SK-N-SH (cell line): ENCODE measurements around the gene TMEM117. TPM values are rescaled to one million over a fixed set of nuclear protein-coding genes. Genes with fewer than 3 reads are reported as not detected.

Source experiments
- CTCF ChIA-PET: fragments of 300-600, 350-600 bp; formaldehyde crosslinking; extraction: SDS; loops from one replicate; lab custom pipeline; 2021; lab: Yijun Ruan, JAX
- POLR2A ChIA-PET: fragments of 350-600 bp; sonication (Branson Sonifier 250); formaldehyde crosslinking; extraction: SDS; loops from one replicate; lab custom pipeline; 2020; ENCODE audit warnings: antibody characterized with exemption, inconsistent platforms; lab: Yijun Ruan, JAX
- DNase-seq: peaks from one replicate; pipeline ENCODE4 v3.0.0; 2012
- H2AFZ ChIP-seq: fragments of 200-600 bp; sonication (generic); 2 replicates; pipeline ENCODE4 v1.8.1; 2016; ENCODE audit warnings: antibody characterized with exemption, mild to moderate bottlenecking, low read depth
- H3F3A ChIP-seq: fragments of 200-600 bp; sonication (generic); replicated peaks from 2 replicates; pipeline ENCODE3; 2016; ENCODE audit warnings: antibody characterized with exemption, mild to moderate bottlenecking; ENCODE audit not compliant: insufficient read depth
- H3K27ac ChIP-seq, 2 experiments: fragments of 200-500 bp in 1 of 2; fragments of 200-600 bp in 1 of 2; sonication (Bioruptor generic) in 1 of 2; sonication (generic), shearing (Covaris generic) in 1 of 2; 2 replicates each; pipeline versions ENCODE4 v1.5.1 to v1.6.1; 2014 to 2016; ENCODE audit warnings: low read depth in 2 of 2, inconsistent platforms in 1 of 2, low read length in 1 of 2, mild to moderate bottlenecking in 1 of 2, mixed read lengths in 1 of 2
- H3K27me3 ChIP-seq: fragments of 200-600 bp; sonication (generic), shearing (Covaris generic); 2 replicates; pipeline ENCODE4 v1.6.1; 2016; ENCODE audit warnings: mixed run types; ENCODE audit not compliant: insufficient read depth
- H3K36me3 ChIP-seq, 2 experiments: fragments of 200-500 bp in 1 of 2; fragments of 200-600 bp in 1 of 2; sonication (Bioruptor generic) in 1 of 2; sonication (generic) in 1 of 2; replicated peaks in 1 of 2; 2 replicates each; pipeline versions ENCODE3 to v1.5.1; 2014 to 2016; ENCODE audit warnings: low read length in 1 of 2, mild to moderate bottlenecking in 1 of 2; ENCODE audit not compliant: insufficient read depth in 2 of 2, control insufficient read depth in 1 of 2
- H3K4me1 ChIP-seq, 2 experiments: fragments of 200-500 bp in 1 of 2; fragments of 200-600 bp in 1 of 2; sonication (Bioruptor generic) in 1 of 2; sonication (generic), shearing (Covaris generic) in 1 of 2; 2 replicates each; pipeline versions ENCODE4 v1.5.1 to v1.6.1; 2014 to 2016; ENCODE audit warnings: low read depth in 1 of 2, low read length in 1 of 2, mixed run types in 1 of 2; ENCODE audit not compliant: insufficient read depth in 2 of 2, control insufficient read depth in 1 of 2
- H3K4me2 ChIP-seq: fragments of 200-600 bp; sonication (generic), shearing (Covaris generic); 2 replicates; pipeline ENCODE4 v1.6.1; 2017; ENCODE audit warnings: mixed run types
- H3K4me3 ChIP-seq, 2 experiments: fragments of 200-500 bp in 1 of 2; fragments of 200-600 bp in 1 of 2; sonication (Bioruptor generic) in 1 of 2; sonication (generic), shearing (Covaris generic) in 1 of 2; 2 replicates each; pipeline versions ENCODE4 v1.5.1 to v1.8.1; 2014 to 2016; ENCODE audit warnings: low read depth in 2 of 2, inconsistent platforms in 1 of 2, low read length in 1 of 2, mild to moderate bottlenecking in 1 of 2, mixed read lengths in 1 of 2, moderate library complexity in 1 of 2
- H3K79me2 ChIP-seq: fragments of 200-600 bp; sonication (generic); 2 replicates; pipeline ENCODE4 v1.8.1; 2017; ENCODE audit warnings: mild to moderate bottlenecking; ENCODE audit not compliant: insufficient read depth
- H3K9ac ChIP-seq: fragments of 200-600 bp; sonication (generic); 2 replicates; pipeline ENCODE4 v1.6.1; 2017; ENCODE audit warnings: mixed run types
- H3K9me2 ChIP-seq: fragments of 200-600 bp; sonication (generic); 2 replicates; pipeline ENCODE4 v1.6.1; 2017; ENCODE audit warnings: mixed run types
- H3K9me3 ChIP-seq: fragments of 200-600 bp; sonication (generic); 2 replicates; pipeline ENCODE4 v1.6.1; 2017; ENCODE audit warnings: mixed run types, mild to moderate bottlenecking, moderate library complexity
- H4K20me1 ChIP-seq: fragments of 200-600 bp; sonication (generic); 2 replicates; pipeline ENCODE4 v1.6.1; 2017; ENCODE audit warnings: mild to moderate bottlenecking, mixed run types; ENCODE audit not compliant: insufficient read depth
- CTCF ChIP-seq: fragments of 200-600 bp; sonication (generic); IDR thresholded peaks from 2 replicates; pipeline ENCODE4 v1.6.1; 2017; ENCODE audit warnings: antibody characterized with exemption, mild to moderate bottlenecking, moderate library complexity
- ELF1 ChIP-seq: IDR thresholded peaks from 2 replicates; pipeline ENCODE4 v1.4.0; 2012
- FOSL2 ChIP-seq: IDR thresholded peaks from 2 replicates; pipeline ENCODE4 v1.4.0; 2012; ENCODE audit warnings: low read depth, mild to moderate bottlenecking, moderate library complexity, borderline replicate concordance
- FOXM1 ChIP-seq: IDR thresholded peaks from 2 replicates; pipeline ENCODE4 v1.4.0; 2012; ENCODE audit warnings: low read depth, mild to moderate bottlenecking
- MEF2A ChIP-seq: IDR thresholded peaks from 2 replicates; pipeline ENCODE4 v1.4.0; 2012; ENCODE audit warnings: low read depth, borderline replicate concordance
- MXI1 ChIP-seq: IDR thresholded peaks from 2 replicates; pipeline ENCODE4 v1.6.1; 2012; ENCODE audit warnings: mild to moderate bottlenecking, low read depth, low read length, improper control_type of control experiment
- NRF1 ChIP-seq: IDR thresholded peaks from 2 replicates; pipeline ENCODE4 v1.6.1; 2012; ENCODE audit warnings: low read depth, mild to moderate bottlenecking, low read length
- PBX3 ChIP-seq: IDR thresholded peaks from 2 replicates; pipeline ENCODE4; 2012
- REST ChIP-seq: IDR thresholded peaks from 2 replicates; pipeline ENCODE4 v1.6.1; 2012; ENCODE audit warnings: mild to moderate bottlenecking, low read depth, low read length, moderate library complexity
- RFX5 ChIP-seq: IDR thresholded peaks from 2 replicates; pipeline ENCODE4 v1.6.1; 2012; ENCODE audit warnings: mild to moderate bottlenecking, improper control_type of control experiment, low read length
- SMC3 ChIP-seq: IDR thresholded peaks from 2 replicates; pipeline ENCODE4 v1.6.1; 2012; ENCODE audit warnings: low read depth, low read length, improper control_type of control experiment
- TAF1 ChIP-seq: IDR thresholded peaks from 2 replicates; pipeline ENCODE4 v1.6.1; 2012; ENCODE audit warnings: low read depth, mild to moderate bottlenecking, low read length, moderate library complexity, borderline replicate concordance
- TCF12 ChIP-seq: IDR thresholded peaks from 2 replicates; pipeline ENCODE4 v1.4.0; 2012
- YY1 ChIP-seq: IDR thresholded peaks from 2 replicates; pipeline ENCODE4 v1.4.0; 2012; ENCODE audit warnings: low read depth, mild to moderate bottlenecking
- ZBTB33 ChIP-seq: IDR thresholded peaks from 2 replicates; pipeline ENCODE4 v1.4.0; 2012; ENCODE audit warnings: low read depth, borderline replicate concordance
- polyA plus RNA-seq, 3 experiments: library from polyadenylated mRNA; depleted of rRNA; stranded (reverse); fragments of >200 nt; gene quantifications; 2 replicates each; pipeline ENCODE4 v1.2.3, GENCODE V29; 2012

The TMEM117 gene
- polyA plus RNA-seq, 1 of the 3 experiments (the other 2 are of a cell fraction) = 0.81 TPM

GRCh38 chr12:44059476-44059875, 223.6 kb downstream of the TMEM117 start:
- no peaks in the 10 kb centered on the region for H3K9me3 ChIP-seq
- no peaks in the 10 kb centered on the region for H3K36me3 ChIP-seq
- H4K20me1 ChIP-seq = no peaks in the 10 kb centered on the region
- DNase-seq = no peak
- ChIA-PET CTCF (no interaction called here), POLR2A (no interaction called here)
- H3K4me2 ChIP-seq = no peak overlapping the region
- H3K27me3 ChIP-seq = no peaks in the 10 kb centered on the region
- no peak overlapping the region for H3K9ac ChIP-seq
- no peaks in the 10 kb centered on the region for H3K79me2 ChIP-seq
- H3K4me1 ChIP-seq = no peaks in the 10 kb centered on the region
- H3K9me2 ChIP-seq = no peaks in the 10 kb centered on the region
- H3K27ac ChIP-seq = no peak overlapping the region
- H3F3A ChIP-seq = no peaks in the 10 kb centered on the region
- TF ChIP-seq MEF2A = no peak
- TF ChIP-seq YY1 = no peak
- no peak for TF ChIP-seq TAF1
- no peak for TF ChIP-seq PBX3
- no peak for TF ChIP-seq FOSL2
- no peak for TF ChIP-seq RFX5
- TF ChIP-seq SMC3 = no peak
- no peak for TF ChIP-seq CTCF
- no peak for TF ChIP-seq FOXM1
- TF ChIP-seq TCF12 = no peak
- TF ChIP-seq ELF1 = no peak
- no peak for TF ChIP-seq NRF1
- no peak for TF ChIP-seq ZBTB33
- TF ChIP-seq REST = no peak
- no peak for TF ChIP-seq MXI1
- H3K4me3 ChIP-seq = no peak overlapping the region
- no peak overlapping the region for H2AFZ ChIP-seq
